ENCODE results near the gene TNNT3.

- TF ChIP-seq CTCF (IDR thresholded peaks at IDR 0.05) (no peak), POLR2A (IDR thresholded peaks at IDR 0.05) (no peak)
Measured at GRCh38 chr11:1927848-1928469, 8.5 kb downstream of the TNNT3 start.

Data from body of pancreas (tissue), 4 donors.